Cardiac muscle cell (in vitro differentiated cells and primary cell): ENCODE results near the gene EXOC3L4. TPM values are rescaled to one million over a fixed set of nuclear protein-coding genes. Genes with fewer than 3 reads are reported as not detected.

ENCODE experiments used
- DNase-seq, 2 donors: peaks; one replicate each; pipeline versions ENCODE4 v3.0.0 to v3.0.0-alpha.2; 2010 to 2017; ENCODE audit warnings: low read depth in 1 of 2, low spot score in 1 of 2
- H3K27ac ChIP-seq: fragments of 200-600 bp; sonication (generic); 2 replicates; pipeline ENCODE4 v1.5.1; 2016
- H3K27me3 ChIP-seq: fragments of 200-600 bp; sonication (generic); 2 replicates; pipeline ENCODE4 v1.6.0; 2016; ENCODE audit warnings: control low read depth
- H3K36me3 ChIP-seq: fragments of 200-600 bp; sonication (generic); 2 replicates; pipeline ENCODE4 v1.5.1; 2016; ENCODE audit warnings: control low read depth
- H3K4me1 ChIP-seq: fragments of 200-600 bp; sonication (generic); 2 replicates; pipeline ENCODE4 v1.8.1; 2017; ENCODE audit warnings: low read depth, mild to moderate bottlenecking, mixed run types
- H3K4me3 ChIP-seq: fragments of 200-600 bp; sonication (generic); 2 replicates; pipeline ENCODE4 v1.5.1; 2016; ENCODE audit warnings: mild to moderate bottlenecking
- H3K9me3 ChIP-seq: fragments of 200-600 bp; sonication (generic); 2 replicates; pipeline ENCODE4 v1.5.1; 2017; ENCODE audit warnings: low read depth, mild to moderate bottlenecking, control low read depth
- polyA plus RNA-seq: library from polyadenylated mRNA; unstranded; fragments of >200 nt; fragmentation: Nextera tagmentation; extraction: Ambion mirVana; gene quantifications from 2 replicates; pipeline ENCODE4 v1.2.1, GENCODE V29; 2016
- total RNA-seq: library from RNA; depleted of rRNA; stranded (reverse); fragments of >200 nt; gene quantifications from 2 replicates; pipeline ENCODE4 v1.2.3, GENCODE V29; 2016
- TF ChIP-seq, protein P1 (sequence below): IDR thresholded peaks from 2 replicates; pipeline ENCODE4 v1.5.1; 2012; ENCODE audit warnings: low read depth, mild to moderate bottlenecking, low read length

EXOC3L4 gene
- total and polyA plus RNA-seq, 2 experiments from 2014 or later = 2.7 to 5.5 TPM

DNA sequence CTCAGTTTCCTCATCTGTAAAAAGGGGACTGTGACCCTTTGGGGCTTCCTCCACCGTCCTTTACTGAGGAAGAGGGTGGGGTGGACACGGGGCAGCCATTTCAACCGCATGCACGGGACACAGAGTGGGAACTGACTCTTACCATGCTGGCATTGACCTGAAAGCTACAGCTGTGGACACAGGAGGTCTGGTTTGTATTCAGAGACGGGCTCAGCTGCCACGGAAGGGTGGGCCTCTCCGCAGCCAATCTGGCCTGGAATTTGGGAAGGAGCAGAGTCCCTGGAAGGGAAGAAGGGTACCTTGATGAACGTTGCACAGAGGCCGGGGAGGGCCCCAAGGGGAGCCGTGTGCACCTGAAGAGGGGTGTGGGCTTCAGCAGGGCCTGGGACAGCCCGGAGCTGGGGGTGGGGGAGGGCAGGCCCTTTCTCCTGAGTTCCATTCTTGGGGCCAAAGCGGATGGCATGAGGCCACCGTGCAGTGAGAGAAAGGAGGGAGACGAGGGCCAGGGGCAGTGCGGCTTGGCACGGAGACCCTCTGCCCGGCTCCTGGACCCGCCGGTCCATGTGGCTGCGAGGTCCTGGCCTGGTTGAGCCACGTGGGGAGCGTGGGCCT is 43.3 kb downstream of the EXOC3L4 start:
- no peaks in the 10 kb centered on the region for H3K27me3 ChIP-seq
- DNase-seq = peak in 1 of 2 donors; percentile 51
- no peak overlapping the region for H3K27ac ChIP-seq
- no peaks in the 10 kb centered on the region for H3K36me3 ChIP-seq
- TF ChIP-seq, protein P1, sequence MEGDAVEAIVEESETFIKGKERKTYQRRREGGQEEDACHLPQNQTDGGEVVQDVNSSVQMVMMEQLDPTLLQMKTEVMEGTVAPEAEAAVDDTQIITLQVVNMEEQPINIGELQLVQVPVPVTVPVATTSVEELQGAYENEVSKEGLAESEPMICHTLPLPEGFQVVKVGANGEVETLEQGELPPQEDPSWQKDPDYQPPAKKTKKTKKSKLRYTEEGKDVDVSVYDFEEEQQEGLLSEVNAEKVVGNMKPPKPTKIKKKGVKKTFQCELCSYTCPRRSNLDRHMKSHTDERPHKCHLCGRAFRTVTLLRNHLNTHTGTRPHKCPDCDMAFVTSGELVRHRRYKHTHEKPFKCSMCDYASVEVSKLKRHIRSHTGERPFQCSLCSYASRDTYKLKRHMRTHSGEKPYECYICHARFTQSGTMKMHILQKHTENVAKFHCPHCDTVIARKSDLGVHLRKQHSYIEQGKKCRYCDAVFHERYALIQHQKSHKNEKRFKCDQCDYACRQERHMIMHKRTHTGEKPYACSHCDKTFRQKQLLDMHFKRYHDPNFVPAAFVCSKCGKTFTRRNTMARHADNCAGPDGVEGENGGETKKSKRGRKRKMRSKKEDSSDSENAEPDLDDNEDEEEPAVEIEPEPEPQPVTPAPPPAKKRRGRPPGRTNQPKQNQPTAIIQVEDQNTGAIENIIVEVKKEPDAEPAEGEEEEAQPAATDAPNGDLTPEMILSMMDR = no peak
- H3K4me3 ChIP-seq = no peak overlapping the region
- no peaks in the 10 kb centered on the region for H3K9me3 ChIP-seq
- H3K4me1 ChIP-seq = peaks cover 19% of the 10 kb centered on the region

DNA sequence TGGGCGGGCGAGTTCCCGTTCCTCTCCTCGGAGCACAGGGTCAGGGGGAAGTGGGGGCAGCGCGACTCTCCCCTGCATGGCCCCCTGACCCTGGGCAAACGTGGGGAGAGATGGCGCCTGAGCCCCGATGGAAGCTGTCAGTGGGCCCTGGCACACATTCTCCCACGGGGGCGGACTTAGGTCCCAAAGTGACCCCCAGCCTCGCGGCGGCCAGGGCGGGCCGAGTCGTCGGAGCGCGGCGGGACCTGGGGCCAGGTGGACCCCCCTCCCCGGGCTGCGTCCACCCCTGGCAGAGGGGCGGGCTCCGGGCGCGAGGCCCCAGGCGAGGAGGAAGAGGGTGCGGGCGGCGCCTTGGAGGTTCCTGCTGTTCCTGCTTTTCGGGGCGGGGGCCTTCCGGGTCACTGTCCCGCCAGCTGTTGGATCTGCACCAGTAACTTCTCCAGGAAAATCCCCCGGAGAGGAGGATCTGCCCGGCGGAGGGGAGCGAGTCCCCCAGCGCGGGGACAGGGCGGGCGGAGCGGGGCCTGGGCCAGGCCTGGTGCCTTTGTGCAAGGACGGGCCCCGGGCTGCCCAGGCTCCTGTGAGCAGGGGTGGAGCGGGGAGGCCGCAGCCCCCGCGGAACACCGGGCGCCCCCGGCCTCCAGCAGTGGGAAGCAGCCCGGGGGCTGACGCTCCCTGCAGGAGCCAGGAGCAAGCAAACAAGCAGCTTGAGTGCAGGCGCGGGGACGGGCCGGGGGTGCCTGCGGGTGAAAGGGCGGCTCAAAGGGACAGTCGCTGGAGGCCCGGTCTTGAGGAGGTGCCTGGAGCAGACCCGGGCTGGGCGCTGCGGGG is 44.0 kb downstream of the EXOC3L4 start:
- Histone ChIP-seq H3K27ac (no peak overlapping the region), H3K4me3 (no peak overlapping the region), H3K4me1 (peaks cover 19% of the 10 kb centered on the region), H3K27me3 (no peaks in the 10 kb centered on the region), H3K9me3 (no peaks in the 10 kb centered on the region), H3K36me3 (no peaks in the 10 kb centered on the region)
- TF ChIP-seq, protein P1 = no peak
- DNase-seq = no peak

DNA sequence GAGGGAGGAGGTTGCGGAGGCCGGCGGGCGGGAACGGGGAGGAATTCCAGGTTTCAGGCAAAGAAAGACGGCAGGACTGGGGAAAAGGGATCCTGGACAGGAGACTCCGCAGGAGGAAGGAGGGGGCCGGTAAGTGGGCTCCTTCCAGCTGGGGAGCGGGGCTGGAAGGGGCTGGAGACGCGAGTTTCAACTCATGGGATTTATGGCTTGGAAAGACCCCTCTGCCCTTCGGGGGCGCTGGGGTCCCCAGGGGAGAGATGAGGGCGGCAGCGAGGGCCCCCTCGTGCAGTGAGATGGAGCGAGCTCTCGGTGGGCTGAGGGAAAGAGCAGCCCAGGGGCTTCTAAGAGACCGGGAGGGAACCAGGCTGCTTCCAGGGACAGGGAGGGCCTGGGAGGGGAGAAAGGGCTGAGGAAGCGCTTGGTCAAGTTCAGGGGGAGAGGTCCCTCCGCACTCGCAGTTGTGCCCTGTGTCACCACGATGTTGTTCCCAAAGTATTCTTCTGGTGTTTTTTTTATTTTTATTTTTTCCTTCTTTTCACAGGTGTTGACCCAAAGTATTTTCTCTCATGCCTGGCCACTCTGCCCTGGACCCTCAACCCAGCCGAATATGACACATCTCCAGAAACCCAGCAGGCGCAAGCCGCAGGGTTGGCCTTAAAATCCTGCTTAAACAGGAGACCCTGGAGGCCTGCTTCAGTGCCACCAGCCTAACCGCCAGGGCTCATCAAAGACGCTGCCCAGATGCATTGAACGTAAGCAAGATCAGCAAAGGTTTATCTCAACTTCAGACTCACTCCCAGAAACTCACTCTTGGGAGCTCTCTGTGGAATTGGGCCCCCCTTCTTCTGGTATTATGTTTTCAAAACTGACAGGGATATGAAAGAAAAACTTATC is 44.9 kb downstream of the EXOC3L4 start:
- Histone ChIP-seq H3K9me3 (no peaks in the 10 kb centered on the region), H3K36me3 (no peaks in the 10 kb centered on the region), H3K27me3 (no peaks in the 10 kb centered on the region), H3K4me1 (peaks cover 19% of the 10 kb centered on the region), H3K27ac (no peak overlapping the region), H3K4me3 (no peak overlapping the region)
- TF ChIP-seq, protein P1 = no peak
- no peak for DNase-seq

DNA sequence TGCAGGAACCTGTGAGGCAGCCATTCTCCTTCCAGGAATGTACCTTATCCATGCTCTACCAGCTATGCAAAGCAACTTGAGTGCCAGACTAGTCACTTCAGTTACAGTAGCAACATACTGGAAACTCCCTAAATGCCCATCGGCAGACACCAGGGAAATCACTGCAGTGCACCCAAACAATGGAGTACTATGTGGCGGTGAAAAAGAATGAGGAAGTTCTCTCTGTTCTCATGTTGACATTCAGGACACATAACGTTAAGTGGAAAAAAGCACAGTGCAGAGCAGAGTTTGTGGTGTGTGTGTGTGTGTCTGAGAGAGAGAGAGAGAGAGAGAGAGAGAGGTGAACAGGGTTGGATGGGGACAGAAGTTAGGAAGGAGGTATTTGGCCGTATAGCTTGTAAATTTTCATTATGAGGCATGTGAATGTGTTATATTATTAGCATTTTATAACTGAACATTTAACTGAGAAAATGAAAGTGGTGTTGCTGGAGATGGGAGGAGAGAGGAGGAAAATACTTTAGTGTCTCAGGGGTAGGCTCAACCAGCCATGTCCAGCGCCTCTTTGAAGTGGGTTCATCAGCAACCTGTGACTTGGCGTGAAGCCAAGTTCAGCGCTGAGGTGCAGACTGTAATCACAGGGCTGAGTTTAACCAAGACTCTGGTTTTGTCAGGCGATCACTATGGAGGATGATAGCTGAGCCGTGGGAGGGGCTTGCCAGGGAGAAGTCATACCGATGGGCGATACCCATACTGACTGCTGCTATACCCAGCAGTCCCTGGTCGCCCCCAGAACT is 46.0 kb downstream of the EXOC3L4 start:
- H3K27me3 ChIP-seq = no peaks in the 10 kb centered on the region
- no peak overlapping the region for H3K4me3 ChIP-seq
- DNase-seq = no peak
- TF ChIP-seq, protein P1 = no peak
- no peaks in the 10 kb centered on the region for H3K9me3 ChIP-seq
- H3K36me3 ChIP-seq = no peaks in the 10 kb centered on the region
- no peak overlapping the region for H3K27ac ChIP-seq
- peaks cover 19% of the 10 kb centered on the region for H3K4me1 ChIP-seq
